Subcutaneous adipose tissue (tissue), 4 donors: Measurements from ENCODE around the gene OVCH1. TPM values are rescaled to one million over a fixed set of nuclear protein-coding genes. Genes with fewer than 3 reads are reported as not detected.

Experiments
- CTCF ChIP-seq: fragments of 450-650 bp; IDR thresholded peaks from one replicate; pipeline ENCODE4 v1.5.1; 2016; ENCODE audit warnings: low read depth, mild to moderate bottlenecking, control low read depth, antibody characterized with exemption, moderate library complexity
- total RNA-seq, 4 donors: library from RNA; depleted of rRNA; stranded (reverse); fragments of >200 nt; gene quantifications; one replicate each; pipeline ENCODE4 v1.1.0, GENCODE V29; 2016

Gene OVCH1
- total RNA-seq, 4 donors from 2014 or later, result 0.17 to 0.22 (median 0.19) TPM; not detected in 1

GRCh38 chr12:29430716-29431044 lies 66.8 kb downstream of the OVCH1 start:
- TF ChIP-seq CTCF, result no peak

GRCh38 chr12:29429999-29430715 lies 67.3 kb downstream of the OVCH1 start:
- TF ChIP-seq CTCF, result no peak

- TF ChIP-seq CTCF, result no peak
Measured at GRCh38 chr12:29428633-29429032, 68.9 kb downstream of the OVCH1 start.

GRCh38 chr12:29427964-29428363 lies 69.5 kb downstream of the OVCH1 start:
- no peak for TF ChIP-seq CTCF

- TF ChIP-seq CTCF, result no peak
Measured at GRCh38 chr12:29426498-29426897, 71.0 kb downstream of the OVCH1 start.

- TF ChIP-seq CTCF, result no peak
Measured at GRCh38 chr12:29425722-29426121, 71.8 kb downstream of the OVCH1 start.

GRCh38 chr12:29416748-29417147 lies 80.7 kb downstream of the OVCH1 start:
- no peak for TF ChIP-seq CTCF
